SK-N-MC (cell line): ENCODE data around the gene RPRD1B.

Source experiments
- DNase-seq: peaks from one replicate; pipeline ENCODE4 v3.0.0-alpha.2; 2011; ENCODE audit warnings: low read depth, low spot score
- H3K27ac ChIP-seq: fragments of 200-600 bp; sonication (generic); 2 replicates; pipeline ENCODE4 v1.5.1; 2016; ENCODE audit warnings: mixed run types
- H3K36me3 ChIP-seq: fragments of 200-600 bp; sonication (generic); 2 replicates; pipeline ENCODE4 v1.6.1; 2017; ENCODE audit warnings: antibody characterized with exemption, low read length, mixed read lengths; ENCODE audit not compliant: insufficient read depth
- H3K4me3 ChIP-seq: fragments of 200-600 bp; sonication (generic); 2 replicates; pipeline ENCODE4 v1.5.1; 2016
- H3K9ac ChIP-seq: fragments of 200-600 bp; sonication (generic); 2 replicates; pipeline ENCODE4 v1.8.0; 2017; ENCODE audit warnings: mixed run types, mixed read lengths; ENCODE audit not compliant: insufficient read length
- H3K9me3 ChIP-seq: fragments of 200-600 bp; sonication (generic); 2 replicates; pipeline ENCODE4 v1.6.1; 2017; ENCODE audit warnings: low read depth, mild to moderate bottlenecking, antibody characterized with exemption, low read length, moderate library complexity, mixed read lengths
- EZH2 ChIP-seq: fragments of 200-600 bp; sonication (generic); IDR thresholded peaks from one replicate; pipeline ENCODE4 v1.6.1; 2017; ENCODE audit warnings: antibody characterized with exemption
- FOXP2 ChIP-seq: optimal IDR thresholded peaks from 2 replicates; pipeline ENCODE3; 2011; ENCODE audit warnings: mild to moderate bottlenecking, moderate library complexity; ENCODE audit not compliant: insufficient read depth; ENCODE audit errors: extremely low read length, control extremely low read depth
- POLR2AphosphoS5 ChIP-seq: IDR thresholded peaks from 2 replicates; pipeline ENCODE4 v1.6.1; 2012; ENCODE audit warnings: mild to moderate bottlenecking, low read depth, low read length, borderline replicate concordance

RPRD1B gene

DNA sequence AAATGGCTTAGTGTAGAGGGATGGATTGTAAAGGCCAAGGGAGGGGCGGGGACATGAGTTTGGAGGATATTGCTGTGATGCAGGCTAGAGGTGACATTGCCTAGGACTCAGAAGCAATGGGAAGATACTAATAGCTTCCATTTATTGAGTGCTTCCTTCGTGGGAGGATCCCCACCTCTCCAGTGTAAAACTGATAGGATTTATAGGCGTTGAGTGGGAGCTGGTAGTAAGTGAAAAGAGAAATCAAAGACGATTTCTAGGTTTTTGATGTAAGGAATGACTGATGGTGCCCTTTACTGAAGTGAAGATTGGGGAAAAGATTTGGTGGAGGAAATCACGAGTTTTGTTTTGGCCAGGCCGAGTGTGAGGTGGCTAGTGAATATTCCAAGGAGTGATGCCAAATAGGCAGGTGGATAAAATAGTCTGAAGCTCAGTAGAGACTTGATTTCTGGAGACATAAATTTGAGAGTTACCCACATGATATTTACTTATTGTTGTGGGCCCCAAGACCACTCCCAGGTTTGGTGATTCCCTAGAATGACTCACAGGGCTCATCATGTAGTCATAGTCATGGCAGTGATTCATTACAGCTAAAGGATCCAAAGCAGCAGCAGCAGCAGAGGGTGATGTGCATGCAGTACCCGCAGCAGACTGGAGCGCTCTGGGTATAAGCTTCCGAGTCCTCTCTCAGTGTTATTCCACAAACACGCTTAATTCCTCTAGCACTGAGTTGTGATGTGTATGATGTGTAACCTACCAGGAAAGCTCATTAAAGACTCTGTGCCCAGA is 10.2 kb downstream of the RPRD1B start:
- DNase-seq = no peak
- no peak overlapping the region for H3K9ac ChIP-seq

DNA sequence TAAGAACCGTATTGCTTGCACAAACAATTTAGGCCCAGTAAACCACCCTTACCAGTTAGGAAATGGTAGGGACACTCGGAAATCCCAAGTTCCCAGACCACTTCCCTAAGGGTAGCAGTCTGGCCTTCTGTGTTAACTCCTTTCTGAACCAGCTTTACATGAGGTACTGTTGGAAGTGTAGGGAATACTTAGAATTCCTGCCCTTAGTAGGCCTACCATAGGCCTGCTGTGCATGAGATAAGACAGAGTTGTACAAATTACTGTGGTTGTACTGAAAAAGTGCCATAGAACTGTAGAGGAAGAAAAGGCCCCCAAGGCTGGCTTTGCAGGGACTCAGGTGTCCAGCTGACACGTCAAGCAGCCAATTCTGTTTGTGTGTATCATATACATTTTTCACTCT is 11.1 kb downstream of the RPRD1B start:
- H3K27ac ChIP-seq = 0 out of 2 replicates have a peak overlapping the region, but pooled peaks have one; percentile 8
- TF ChIP-seq EZH2 = no peak
- no peak for TF ChIP-seq FOXP2
- TF ChIP-seq POLR2AphosphoS5 = no peak
- no peak for DNase-seq
- H3K36me3 ChIP-seq = peaks cover 90% of the 10 kb centered on the region
- H3K9me3 ChIP-seq = no peaks in the 10 kb centered on the region
- no peak overlapping the region for H3K4me3 ChIP-seq
- H3K9ac ChIP-seq = no peak overlapping the region

More for the DNA sequence above, 10.2 kb downstream of the RPRD1B start:
- Histone ChIP-seq H3K27ac (no peak overlapping the region), H3K36me3 (peaks cover 89% of the 10 kb centered on the region), H3K9me3 (no peaks in the 10 kb centered on the region), H3K4me3 (no peak overlapping the region)
- TF ChIP-seq EZH2 (no peak), FOXP2 (no peak), POLR2AphosphoS5 (no peak)

DNA sequence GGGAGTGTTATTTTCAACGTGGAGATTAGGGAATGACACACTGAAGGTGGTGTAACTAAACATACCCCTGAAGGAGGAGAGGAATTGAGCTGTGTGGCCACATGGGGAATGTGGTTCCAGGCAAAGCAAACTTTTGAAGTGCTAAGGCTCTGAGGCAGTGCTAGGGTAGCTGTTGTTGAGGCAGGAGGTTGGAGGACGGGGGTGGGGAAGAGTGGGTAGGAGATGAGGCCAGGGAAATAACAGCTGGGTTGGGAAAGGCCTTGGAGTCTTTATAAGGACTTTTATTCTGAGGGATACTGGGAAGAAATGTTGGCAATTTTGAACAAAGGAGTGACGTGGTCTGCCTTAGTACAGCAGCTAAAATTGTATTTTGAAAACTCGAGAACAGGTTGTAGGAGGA is 13.0 kb downstream of the RPRD1B start:
- Histone ChIP-seq H3K36me3 (peaks cover 90% of the 10 kb centered on the region), H3K4me3 (no peak overlapping the region), H3K9ac (no peak overlapping the region), H3K9me3 (no peaks in the 10 kb centered on the region), H3K27ac (0 out of 2 replicates have a peak overlapping the region, but pooled peaks have one; percentile 45)
- no peak for TF ChIP-seq EZH2
- TF ChIP-seq FOXP2 = no peak
- TF ChIP-seq POLR2AphosphoS5 = no peak
- DNase-seq = no peak

DNA sequence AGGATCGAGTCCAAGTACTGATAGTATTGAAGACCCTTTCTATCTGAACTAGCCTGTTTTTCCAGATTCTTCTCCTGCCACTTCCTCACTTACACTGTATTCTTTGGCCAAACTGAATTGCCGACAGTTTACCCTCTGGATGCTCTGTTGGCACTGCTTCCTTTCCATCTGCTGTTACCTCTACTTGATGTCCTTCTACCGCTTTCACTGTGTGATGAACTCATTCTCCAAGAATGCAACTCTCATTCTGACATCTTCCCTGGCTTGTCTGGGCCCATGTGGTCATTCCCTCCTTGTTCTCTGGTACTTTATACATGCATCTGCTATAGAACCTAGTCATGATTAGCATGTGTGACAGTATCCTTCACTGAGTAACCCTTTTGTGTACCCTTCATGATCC is 16.3 kb downstream of the RPRD1B start:
- TF ChIP-seq FOXP2 (no peak), POLR2AphosphoS5 (no peak), EZH2 (no peak)
- DNase-seq = no peak
- Histone ChIP-seq H3K36me3 (peaks cover 80% of the 10 kb centered on the region), H3K27ac (no peak overlapping the region), H3K9me3 (no peaks in the 10 kb centered on the region), H3K4me3 (no peak overlapping the region), H3K9ac (no peak overlapping the region)

DNA sequence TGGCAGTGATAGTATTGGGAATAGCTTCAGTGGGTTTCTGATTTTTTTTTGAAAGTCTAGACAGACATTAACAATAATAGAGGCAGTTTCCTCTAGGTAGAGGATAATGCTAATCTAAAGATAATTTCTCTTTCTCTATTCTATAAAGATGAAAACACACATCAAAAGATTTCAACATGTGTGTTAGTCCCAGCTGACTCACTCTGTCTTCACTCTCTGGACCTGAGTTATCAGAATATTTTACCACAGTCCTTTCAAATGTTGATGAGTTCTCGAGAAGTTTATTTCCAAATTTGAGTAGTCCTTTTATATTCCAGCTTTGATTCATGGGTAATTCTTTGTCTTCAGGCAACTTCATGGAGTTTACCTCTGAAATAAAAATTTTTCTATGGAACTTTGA is 17.1 kb downstream of the RPRD1B start:
- Histone ChIP-seq H3K27ac (no peak overlapping the region), H3K4me3 (no peak overlapping the region), H3K9me3 (no peaks in the 10 kb centered on the region), H3K36me3 (peaks cover 81% of the 10 kb centered on the region), H3K9ac (no peak overlapping the region)
- no peak for DNase-seq
- TF ChIP-seq FOXP2 = no peak
- TF ChIP-seq EZH2 = no peak
- TF ChIP-seq POLR2AphosphoS5 = no peak

DNA sequence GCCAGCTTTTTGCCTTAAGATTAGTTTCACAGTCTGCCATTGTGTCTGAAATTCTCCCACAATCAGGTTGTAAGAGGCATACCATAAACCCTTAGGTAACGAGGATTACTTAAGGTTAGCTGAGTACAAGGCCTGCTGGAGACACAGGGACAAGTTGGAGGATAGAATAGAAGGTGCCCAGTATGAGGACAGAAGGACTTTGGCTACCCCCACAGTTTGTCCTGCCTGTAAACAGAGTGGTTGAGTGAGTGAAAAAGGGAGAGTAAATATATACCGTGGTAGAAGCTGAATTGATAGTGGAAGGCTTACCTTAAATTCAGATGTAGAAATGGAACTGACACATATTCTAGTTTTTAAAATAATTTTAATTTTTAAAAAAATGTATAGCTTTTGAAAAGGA is 19.3 kb downstream of the RPRD1B start:
- Histone ChIP-seq H3K9me3 (no peaks in the 10 kb centered on the region), H3K4me3 (no peak overlapping the region), H3K36me3 (peaks cover 70% of the 10 kb centered on the region), H3K9ac (no peak overlapping the region), H3K27ac (no peak overlapping the region)
- DNase-seq = no peak
- TF ChIP-seq EZH2 = no peak
- TF ChIP-seq FOXP2 = no peak
- no peak for TF ChIP-seq POLR2AphosphoS5

DNA sequence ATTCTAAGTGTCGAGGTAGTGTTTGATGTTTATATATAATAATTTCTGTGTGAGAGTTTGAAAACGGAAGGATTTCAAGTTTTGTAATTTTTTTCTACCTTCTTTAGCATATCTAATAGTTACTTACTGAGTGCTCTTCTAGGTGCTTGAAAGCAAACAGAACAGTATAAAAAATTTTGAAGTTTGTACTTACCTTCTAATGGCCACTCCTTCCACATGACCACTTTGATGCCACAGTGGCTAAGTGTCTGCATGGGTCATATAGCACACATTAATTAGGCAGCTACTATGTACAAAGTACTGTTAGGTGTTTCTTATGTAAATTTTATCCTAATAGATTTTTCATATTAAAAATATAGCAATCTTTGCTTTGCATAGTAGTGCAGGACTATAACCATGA is 21.1 kb downstream of the RPRD1B start:
- Histone ChIP-seq H3K36me3 (peaks cover 72% of the 10 kb centered on the region), H3K9ac (no peak overlapping the region), H3K9me3 (no peaks in the 10 kb centered on the region), H3K27ac (0 out of 2 replicates have a peak overlapping the region, but pooled peaks have one; percentile 39), H3K4me3 (no peak overlapping the region)
- no peak for TF ChIP-seq POLR2AphosphoS5
- TF ChIP-seq FOXP2 = no peak
- TF ChIP-seq EZH2 = no peak
- DNase-seq = no peak

DNA sequence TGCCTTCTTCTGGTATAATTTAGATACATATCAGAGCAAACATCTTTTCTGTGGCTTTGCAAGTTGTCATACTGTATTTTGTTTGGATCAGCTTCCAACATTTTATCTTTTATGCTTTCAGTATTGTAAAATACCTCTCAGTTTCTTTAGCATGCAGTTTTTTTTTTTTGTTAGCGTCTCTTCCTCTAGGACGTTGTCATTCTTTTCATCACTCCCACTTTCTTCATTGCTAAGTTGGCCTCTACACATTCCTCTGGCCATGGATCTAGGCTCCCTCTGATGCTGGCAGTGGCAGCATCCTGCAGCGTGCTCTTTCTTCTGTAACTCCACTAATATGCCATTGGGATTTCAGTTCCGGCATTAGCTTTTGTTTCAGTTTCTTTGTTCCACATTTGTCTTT is 21.7 kb downstream of the RPRD1B start:
- Histone ChIP-seq H3K9ac (no peak overlapping the region), H3K27ac (0 out of 2 replicates have a peak overlapping the region, but pooled peaks have one; percentile 39), H3K9me3 (no peaks in the 10 kb centered on the region), H3K36me3 (peaks cover 72% of the 10 kb centered on the region), H3K4me3 (no peak overlapping the region)
- TF ChIP-seq EZH2 (no peak), FOXP2 (no peak), POLR2AphosphoS5 (no peak)
- DNase-seq = no peak

DNA sequence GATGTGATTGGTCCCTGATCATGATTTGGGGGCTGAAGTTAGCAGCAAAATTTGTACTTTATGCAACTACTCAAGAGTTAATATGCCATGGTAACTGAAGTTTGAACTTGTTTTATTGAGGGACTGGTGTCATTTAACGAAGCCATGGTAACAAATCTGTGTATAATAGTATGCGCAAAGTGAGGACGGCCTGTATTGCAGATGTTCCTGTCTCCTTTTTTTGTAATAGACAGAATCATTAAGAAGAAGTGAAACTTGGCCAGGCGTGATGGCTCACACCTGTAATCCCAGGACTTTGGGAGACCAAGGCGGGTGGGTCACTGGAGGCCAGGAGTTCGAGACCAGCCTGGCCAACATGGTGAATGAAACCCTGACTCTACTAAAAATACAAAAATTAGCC is 22.3 kb downstream of the RPRD1B start:
- TF ChIP-seq POLR2AphosphoS5 (no peak), EZH2 (no peak), FOXP2 (no peak)
- Histone ChIP-seq H3K36me3 (peaks cover 72% of the 10 kb centered on the region), H3K9ac (no peak overlapping the region), H3K4me3 (no peak overlapping the region), H3K27ac (no peak overlapping the region), H3K9me3 (no peaks in the 10 kb centered on the region)
- no peak for DNase-seq
